HL-60 (cell line): Measurements from ENCODE around the gene SLC6A6.

Experiments
- CTCF ChIP-seq: IDR thresholded peaks from one replicate; pipeline ENCODE4 v1.5.1; 2011; ENCODE audit warnings: low read length, control low read depth, inconsistent platforms; ENCODE audit not compliant: insufficient read depth
- POLR2AphosphoS5 ChIP-seq: IDR thresholded peaks from 2 replicates; pipeline ENCODE4 v1.6.1; 2012; ENCODE audit warnings: low read depth

GRCh38 chr3:14478956-14479550, 76.6 kb downstream of the SLC6A6 start:
- TF ChIP-seq CTCF = no peak
- TF ChIP-seq POLR2AphosphoS5 = no peak
